ACC112 (cell line): ENCODE data around the gene GNB5.

ENCODE experiments used
- H2AFZ ChIP-seq: fragments of 200-600 bp; sonication (generic); one replicate; pipeline ENCODE4 v1.6.0; 2017; ENCODE audit warnings: antibody characterized with exemption, low read length; ENCODE audit not compliant: unreplicated experiment
- H3K27ac ChIP-seq: fragments of 200-600 bp; sonication (generic); 2 replicates; pipeline ENCODE4 v1.5.1; 2014; ENCODE audit warnings: low read depth, mild to moderate bottlenecking, antibody characterized with exemption, low read length, moderate library complexity
- H3K27me3 ChIP-seq: fragments of 200-600 bp; sonication (generic); 2 replicates; pipeline ENCODE4 v1.6.1; 2014; ENCODE audit warnings: mild to moderate bottlenecking, antibody characterized with exemption, low read length, moderate library complexity, mixed read lengths; ENCODE audit not compliant: insufficient read depth
- H3K36me3 ChIP-seq: fragments of 200-600 bp; sonication (generic); 2 replicates; pipeline ENCODE4 v1.6.1; 2016; ENCODE audit warnings: mild to moderate bottlenecking, antibody characterized with exemption, low read length, moderate library complexity, mixed read lengths; ENCODE audit not compliant: insufficient read depth
- H3K4me1 ChIP-seq: fragments of 200-600 bp; sonication (generic); one replicate; pipeline ENCODE4 v1.6.1; 2016; ENCODE audit warnings: low read length, mixed read lengths; ENCODE audit not compliant: insufficient read depth, unreplicated experiment, control insufficient read depth
- H3K4me3 ChIP-seq: fragments of 200-600 bp; sonication (generic); 2 replicates; pipeline ENCODE4 v1.5.1; 2014; ENCODE audit warnings: mild to moderate bottlenecking, low read depth, low read length
- H3K79me2 ChIP-seq: fragments of 200-600 bp; sonication (generic); one replicate; pipeline ENCODE4 v1.6.0; 2016; ENCODE audit warnings: low read length; ENCODE audit not compliant: control insufficient read depth, unreplicated experiment, insufficient read depth

The GNB5 gene

GRCh38 chr15:52225230-52225629, 34.0 kb upstream of the GNB5 start:
- H3K27me3 ChIP-seq: no peaks in the 10 kb centered on the region
- no peaks in the 10 kb centered on the region for H3K36me3 ChIP-seq
- no peak overlapping the region for H3K27ac ChIP-seq
- H3K4me1 ChIP-seq: no peaks in the 10 kb centered on the region
- H2AFZ ChIP-seq: no peak overlapping the region
- no peak overlapping the region for H3K4me3 ChIP-seq
- H3K79me2 ChIP-seq: no peaks in the 10 kb centered on the region

DNA sequence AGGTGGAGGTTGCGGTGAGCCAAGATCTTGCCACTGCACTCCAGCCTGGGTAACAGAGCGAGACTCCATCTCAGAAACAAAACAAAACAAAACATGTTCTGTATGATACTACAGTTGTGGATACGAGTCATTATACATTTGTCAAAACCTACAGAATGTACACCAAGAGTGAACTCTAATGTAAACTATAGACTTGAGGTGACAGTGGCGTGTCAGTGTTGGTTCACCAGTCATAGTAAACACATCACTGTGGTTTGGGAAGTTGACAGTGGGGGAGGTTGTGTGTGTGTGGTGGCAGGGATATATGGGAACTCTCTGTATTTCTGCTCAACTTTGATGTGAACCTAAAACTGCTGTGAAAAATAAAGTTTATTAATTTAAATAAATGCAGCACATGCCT, 33.0 kb upstream of the GNB5 start:
- no peaks in the 10 kb centered on the region for H3K79me2 ChIP-seq
- H2AFZ ChIP-seq: no peak overlapping the region
- H3K27ac ChIP-seq: no peak overlapping the region
- no peaks in the 10 kb centered on the region for H3K27me3 ChIP-seq
- H3K4me1 ChIP-seq: no peaks in the 10 kb centered on the region
- H3K4me3 ChIP-seq: no peak overlapping the region
- H3K36me3 ChIP-seq: no peaks in the 10 kb centered on the region

GRCh38 chr15:52221730-52222129, 30.5 kb upstream of the GNB5 start:
- no peak overlapping the region for H3K27ac ChIP-seq
- H3K36me3 ChIP-seq: no peaks in the 10 kb centered on the region
- no peaks in the 10 kb centered on the region for H3K79me2 ChIP-seq
- H2AFZ ChIP-seq: no peak overlapping the region
- no peaks in the 10 kb centered on the region for H3K27me3 ChIP-seq
- H3K4me3 ChIP-seq: no peak overlapping the region
- no peaks in the 10 kb centered on the region for H3K4me1 ChIP-seq

GRCh38 chr15:52220937-52221660, 29.9 kb upstream of the GNB5 start:
- no peak overlapping the region for H3K4me3 ChIP-seq
- H3K4me1 ChIP-seq: no peaks in the 10 kb centered on the region
- no peaks in the 10 kb centered on the region for H3K79me2 ChIP-seq
- H3K36me3 ChIP-seq: no peaks in the 10 kb centered on the region
- no peak overlapping the region for H3K27ac ChIP-seq
- no peak overlapping the region for H2AFZ ChIP-seq
- H3K27me3 ChIP-seq: no peaks in the 10 kb centered on the region

DNA sequence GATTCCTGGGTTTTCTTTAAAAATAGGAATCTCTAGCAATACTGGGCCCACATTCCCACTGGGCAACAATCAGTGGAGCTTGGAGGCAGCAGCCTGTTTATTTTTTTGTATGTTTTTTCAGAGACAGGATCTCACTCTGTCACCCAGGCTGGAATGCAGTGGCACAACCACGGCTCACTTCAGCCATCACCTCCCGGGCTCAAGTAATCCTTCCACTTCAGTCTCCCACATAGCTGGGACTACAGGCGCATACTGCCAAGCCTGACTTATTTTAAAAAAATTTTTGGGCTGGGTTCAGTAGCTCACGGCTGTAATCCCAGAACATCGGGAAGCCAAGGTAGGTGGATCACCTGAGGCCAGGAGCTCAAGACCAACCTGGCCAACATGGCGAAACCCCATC, 29.1 kb upstream of the GNB5 start:
- no peaks in the 10 kb centered on the region for H3K36me3 ChIP-seq

DNA sequence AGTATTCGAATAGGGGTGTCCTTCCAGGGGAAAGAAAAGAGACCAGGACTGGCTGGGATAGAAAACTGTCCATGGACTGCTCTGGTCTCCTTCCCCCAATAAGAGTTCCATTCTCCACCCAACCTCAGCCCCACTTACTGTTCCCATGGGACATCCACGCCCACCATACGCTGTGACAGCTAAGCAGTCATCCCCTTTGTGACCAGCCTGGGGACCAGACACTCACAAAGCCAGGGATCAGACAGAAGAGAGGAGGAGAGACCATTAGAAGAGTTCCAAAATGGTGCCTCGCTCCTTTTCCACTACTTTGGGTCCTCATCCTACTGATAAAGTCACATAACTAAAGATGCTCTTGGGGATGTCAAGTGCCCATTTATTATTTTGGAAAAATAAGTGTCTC, 27.6 kb upstream of the GNB5 start:
- no peaks in the 10 kb centered on the region for H3K27me3 ChIP-seq
- H3K27ac ChIP-seq: no peak overlapping the region
- H3K4me1 ChIP-seq: no peaks in the 10 kb centered on the region
- no peaks in the 10 kb centered on the region for H3K36me3 ChIP-seq
- no peak overlapping the region for H3K4me3 ChIP-seq
- H2AFZ ChIP-seq: no peak overlapping the region
- no peaks in the 10 kb centered on the region for H3K79me2 ChIP-seq

More for the DNA sequence above, 29.1 kb upstream of the GNB5 start:
- H3K4me3 ChIP-seq: no peak overlapping the region
- no peaks in the 10 kb centered on the region for H3K4me1 ChIP-seq
- H2AFZ ChIP-seq: no peak overlapping the region
- no peaks in the 10 kb centered on the region for H3K79me2 ChIP-seq
- no peaks in the 10 kb centered on the region for H3K27me3 ChIP-seq
- no peak overlapping the region for H3K27ac ChIP-seq

- no peaks in the 10 kb centered on the region for H3K36me3 ChIP-seq
- H2AFZ ChIP-seq: no peak overlapping the region
- no peaks in the 10 kb centered on the region for H3K79me2 ChIP-seq
- no peaks in the 10 kb centered on the region for H3K4me1 ChIP-seq
- no peak overlapping the region for H3K27ac ChIP-seq
- H3K27me3 ChIP-seq: no peaks in the 10 kb centered on the region
- no peak overlapping the region for H3K4me3 ChIP-seq
Observed at GRCh38 chr15:52218371-52218770, 27.2 kb upstream of the GNB5 start.

DNA sequence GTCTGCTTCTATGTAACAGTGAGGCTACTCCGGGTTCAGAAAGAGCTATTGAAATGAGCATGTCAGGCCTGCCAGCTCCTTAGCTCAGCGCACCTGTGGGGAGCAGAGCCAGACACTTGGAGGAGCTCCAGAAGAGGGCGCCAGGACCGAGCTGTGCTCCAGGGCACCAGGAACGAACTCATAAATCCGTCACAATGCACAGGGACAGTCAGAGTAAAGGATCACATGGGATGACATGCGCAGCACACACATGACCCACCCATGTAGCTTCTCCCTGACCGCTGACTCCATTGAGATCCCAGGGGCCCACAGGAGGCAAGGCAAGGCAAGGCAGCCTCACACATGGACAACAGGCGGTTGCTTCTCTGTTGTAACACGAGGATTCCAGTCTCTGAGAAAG, 26.0 kb upstream of the GNB5 start:
- Histone ChIP-seq H2AFZ (no peak overlapping the region), H3K4me1 (no peaks in the 10 kb centered on the region), H3K27me3 (no peaks in the 10 kb centered on the region), H3K36me3 (no peaks in the 10 kb centered on the region), H3K4me3 (no peak overlapping the region), H3K27ac (no peak overlapping the region), H3K79me2 (no peaks in the 10 kb centered on the region)

DNA sequence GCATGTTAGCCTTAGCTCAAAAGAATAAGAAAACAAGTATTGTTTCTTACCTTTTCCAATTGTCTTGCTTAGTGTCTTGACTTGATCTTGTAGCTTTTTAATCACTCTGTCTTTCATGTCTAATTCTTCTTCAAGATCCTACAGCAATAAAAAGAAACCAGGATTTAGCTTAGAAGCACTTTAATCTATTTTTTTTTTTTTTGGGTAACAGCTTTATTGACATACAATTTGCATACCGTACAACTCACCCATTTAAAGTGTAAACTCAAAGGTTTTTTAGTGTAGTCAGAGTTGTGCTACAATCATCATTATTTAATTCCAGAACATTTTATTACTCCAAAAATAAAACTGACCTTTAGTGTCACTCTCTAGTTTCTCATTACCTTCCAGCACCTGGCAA, 23.4 kb upstream of the GNB5 start:
- Histone ChIP-seq H3K27ac (no peak overlapping the region), H3K79me2 (no peaks in the 10 kb centered on the region), H3K36me3 (no peaks in the 10 kb centered on the region), H3K27me3 (no peaks in the 10 kb centered on the region), H3K4me3 (no peak overlapping the region), H2AFZ (no peak overlapping the region), H3K4me1 (no peaks in the 10 kb centered on the region)

GRCh38 chr15:52213206-52213605, 22.0 kb upstream of the GNB5 start:
- H3K4me1 ChIP-seq: no peaks in the 10 kb centered on the region
- H3K27me3 ChIP-seq: no peaks in the 10 kb centered on the region
- no peak overlapping the region for H3K27ac ChIP-seq
- H2AFZ ChIP-seq: no peak overlapping the region
- no peaks in the 10 kb centered on the region for H3K79me2 ChIP-seq
- H3K4me3 ChIP-seq: no peak overlapping the region
- no peaks in the 10 kb centered on the region for H3K36me3 ChIP-seq

- H3K79me2 ChIP-seq: no peaks in the 10 kb centered on the region
- no peaks in the 10 kb centered on the region for H3K27me3 ChIP-seq
- no peaks in the 10 kb centered on the region for H3K36me3 ChIP-seq
- H3K27ac ChIP-seq: no peak overlapping the region
- peak overlapping the region; percentile 35 for H2AFZ ChIP-seq
- H3K4me3 ChIP-seq: no peak overlapping the region
- H3K4me1 ChIP-seq: peaks cover 6% of the 10 kb centered on the region
Observed at GRCh38 chr15:52208306-52208946, 17.2 kb upstream of the GNB5 start.
